HepG2 (cell line): ENCODE measurements around the gene CCDC142.

Experiments
- CTCF ChIP-seq: sonication (generic); formaldehyde crosslinking; IDR thresholded peaks from 2 replicates; pipeline ENCODE4 v1.5.0; 2020; ENCODE audit warnings: mild to moderate bottlenecking, missing genetic modification reagents, moderate library complexity
- ELF4 ChIP-seq: sonication (generic); formaldehyde crosslinking; IDR thresholded peaks from 2 replicates; pipeline ENCODE4 v1.5.0; 2020; ENCODE audit warnings: missing genetic modification reagents, mild to moderate bottlenecking, moderate library complexity, borderline replicate concordance
- EZH2 ChIP-seq: conservative IDR thresholded peaks from 2 replicates; pipeline ENCODE4 v1.6.1; 2012; ENCODE audit warnings: mild to moderate bottlenecking, low read depth, low read length, moderate library complexity
- MAZ ChIP-seq, 2 experiments: sonication (generic) in 1 of 2; formaldehyde crosslinking in 1 of 2; IDR thresholded peaks; 2 replicates each; pipeline versions ENCODE4 v1.5.0 to v1.6.1; 2012 to 2020; ENCODE audit warnings: low read depth in 2 of 2, mild to moderate bottlenecking in 2 of 2, borderline replicate concordance in 1 of 2, improper control_type of control experiment in 1 of 2, low read length in 1 of 2, missing genetic modification reagents in 1 of 2, moderate library complexity in 1 of 2
- MXI1 ChIP-seq: IDR thresholded peaks from 3 replicates; pipeline ENCODE4 v1.6.1; 2012; ENCODE audit warnings: low read depth, low read length, inconsistent platforms, borderline replicate concordance
- NFIB ChIP-seq: sonication (generic); formaldehyde crosslinking; IDR thresholded peaks from 2 replicates; pipeline ENCODE4 v1.9.0; 2021; ENCODE audit warnings: missing genetic modification reagents, mild to moderate bottlenecking, borderline replicate concordance
- POLR2A ChIP-seq, 2 experiments: IDR thresholded peaks; 2 replicates each; pipeline ENCODE4 v1.6.1; 2011; ENCODE audit warnings: low read depth in 2 of 2, low read length in 2 of 2, mild to moderate bottlenecking in 1 of 2, moderate library complexity in 1 of 2; ENCODE audit not compliant: insufficient read depth in 1 of 2
- PREB ChIP-seq: sonication (generic); formaldehyde crosslinking; IDR thresholded peaks from 2 replicates; pipeline ENCODE4 v1.4.0; 2020; ENCODE audit warnings: missing genetic modification reagents
- RNF2 ChIP-seq: fragments of 450-650 bp; conservative IDR thresholded peaks from 2 replicates; pipeline ENCODE4 v1.6.1; 2016; ENCODE audit warnings: low read depth
- SP4 ChIP-seq: sonication (generic); formaldehyde crosslinking; IDR thresholded peaks from 2 replicates; pipeline ENCODE4 v1.8.1; 2023; ENCODE audit warnings: mild to moderate bottlenecking, missing genetic modification reagents
- ZSCAN29 ChIP-seq: sonication (generic); formaldehyde crosslinking; conservative IDR thresholded peaks from 2 replicates; pipeline ENCODE4 v1.4.0; 2020; ENCODE audit warnings: mild to moderate bottlenecking, missing genetic modification reagents
- TF ChIP-seq, protein P1 (sequence below): sonication (generic); formaldehyde crosslinking; IDR thresholded peaks from 2 replicates; pipeline ENCODE4 v1.4.0; 2020; ENCODE audit warnings: mild to moderate bottlenecking, low read depth, missing genetic modification reagents

DNA sequence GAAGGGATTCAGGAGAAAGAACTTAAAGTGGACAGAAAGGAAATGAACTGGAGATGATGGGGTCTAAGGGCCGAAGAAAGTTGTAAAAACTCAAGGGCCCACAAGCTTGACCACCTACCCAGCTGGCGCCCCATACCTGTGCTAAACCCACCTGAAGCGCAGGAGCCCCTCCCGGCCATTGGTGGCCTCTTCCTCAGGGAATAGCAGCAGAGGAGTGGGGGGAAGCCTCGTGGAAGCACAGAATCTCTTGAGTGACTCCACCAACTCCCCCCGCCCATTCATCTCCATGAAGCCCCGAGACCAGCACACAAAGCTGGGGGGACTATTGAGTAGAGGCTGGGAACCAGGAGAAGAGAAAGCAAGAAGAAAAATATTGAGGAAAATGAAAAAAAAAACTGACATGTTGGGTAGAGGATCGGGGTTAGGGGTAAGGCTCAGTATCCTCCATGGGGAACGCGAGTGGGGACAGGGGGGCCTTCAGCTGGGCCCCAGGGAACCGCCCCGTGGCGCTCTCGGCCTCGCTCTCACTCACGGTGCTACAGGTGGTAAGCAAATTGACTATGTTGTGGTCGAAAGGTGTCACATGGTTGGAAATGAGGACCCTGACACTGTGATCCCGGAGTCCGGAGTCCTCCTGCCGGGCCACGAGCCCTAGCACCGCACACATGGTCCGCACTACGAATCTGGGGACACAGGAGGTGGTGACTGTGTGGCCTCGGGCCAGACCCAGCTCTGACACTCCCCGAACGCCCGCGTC lies 46.0 kb upstream of the CCDC142 start:
- no peak; the same call in 1 of the 2 replicates for TF ChIP-seq CTCF (CRISPR knock-in tag)
- TF ChIP-seq MAZ (IDR thresholded peaks at IDR 0.05; ENCODE audit: borderline replicate concordance, low read depth, low read length) = no peak
- no peak for TF ChIP-seq MAZ (CRISPR knock-in tag; IDR thresholded peaks at IDR 0.05; ENCODE audit: low read depth)
- TF ChIP-seq ZSCAN29 (CRISPR knock-in tag) = no peak
- no peak for TF ChIP-seq RNF2
- peak; percentile 16; the same call in 1 of the 3 replicates for TF ChIP-seq MXI1
- TF ChIP-seq SP4 (CRISPR knock-in tag) = no peak
- TF ChIP-seq, protein P1, sequence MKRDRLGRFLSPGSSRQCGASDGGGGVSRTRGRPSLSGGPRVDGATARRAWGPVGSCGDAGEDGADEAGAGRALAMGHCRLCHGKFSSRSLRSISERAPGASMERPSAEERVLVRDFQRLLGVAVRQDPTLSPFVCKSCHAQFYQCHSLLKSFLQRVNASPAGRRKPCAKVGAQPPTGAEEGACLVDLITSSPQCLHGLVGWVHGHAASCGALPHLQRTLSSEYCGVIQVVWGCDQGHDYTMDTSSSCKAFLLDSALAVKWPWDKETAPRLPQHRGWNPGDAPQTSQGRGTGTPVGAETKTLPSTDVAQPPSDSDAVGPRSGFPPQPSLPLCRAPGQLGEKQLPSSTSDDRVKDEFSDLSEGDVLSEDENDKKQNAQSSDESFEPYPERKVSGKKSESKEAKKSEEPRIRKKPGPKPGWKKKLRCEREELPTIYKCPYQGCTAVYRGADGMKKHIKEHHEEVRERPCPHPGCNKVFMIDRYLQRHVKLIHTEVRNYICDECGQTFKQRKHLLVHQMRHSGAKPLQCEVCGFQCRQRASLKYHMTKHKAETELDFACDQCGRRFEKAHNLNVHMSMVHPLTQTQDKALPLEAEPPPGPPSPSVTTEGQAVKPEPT (CRISPR knock-in tag) = no peak
- TF ChIP-seq EZH2 = no peak
- TF ChIP-seq ELF4 = no peak
- no peak for TF ChIP-seq PREB (CRISPR knock-in tag)
- no peak for TF ChIP-seq NFIB (CRISPR knock-in tag)
- no peak for TF ChIP-seq POLR2A (IDR thresholded peaks at IDR 0.05; ENCODE audit: insufficient read depth in 1 of 2, low read depth in 2 of 2, low read length in 2 of 2)
